NCI-H82 (cell line): ENCODE results near the gene FAM185A.
"Not testable (repeated sequence)": the region's sequence is repeated elsewhere in the genome, so short reads cannot be mapped to it uniquely, and the experiment has no call there.

ENCODE experiments used
- DNase-seq: peaks from one replicate; lab custom pipeline; 2025; lab: John Stamatoyannopoulos, UW

The FAM185A gene

GRCh38 chr7:102748605-102749444 lies at the start of gene FAM185A:
Gene FAM185A (plus strand): TSS chr7:102748999. CDS start chr7:102749208, 209 bp downstream.
- peak; percentile 100 for DNase-seq

GRCh38 chr7:102713011-102713690 lies 35.6 kb upstream of the FAM185A start:
- DNase-seq = not testable (repeated sequence)

- DNase-seq = not testable (repeated sequence)
Observed at GRCh38 chr7:102713691-102714080, 35.1 kb upstream of the FAM185A start.

- not testable (repeated sequence) for DNase-seq
Observed at GRCh38 chr7:102714774-102715522, 33.9 kb upstream of the FAM185A start.

GRCh38 chr7:102715718-102716117 lies 33.1 kb upstream of the FAM185A start:
- not testable (repeated sequence) for DNase-seq

GRCh38 chr7:102718491-102718890 lies 30.3 kb upstream of the FAM185A start:
- DNase-seq = not testable (repeated sequence)

GRCh38 chr7:102726170-102726569 lies 22.6 kb upstream of the FAM185A start:
- not testable (repeated sequence) for DNase-seq

GRCh38 chr7:102729670-102730069 lies 19.1 kb upstream of the FAM185A start:
- DNase-seq = not testable (repeated sequence)

- DNase-seq = peak; percentile 20
Observed at GRCh38 chr7:102730431-102730830, 18.4 kb upstream of the FAM185A start.

GRCh38 chr7:102742002-102742771 lies 6.6 kb upstream of the FAM185A start:
- not testable (repeated sequence) for DNase-seq

GRCh38 chr7:102743861-102744260 lies 4.9 kb upstream of the FAM185A start:
- DNase-seq = not testable (repeated sequence)

GRCh38 chr7:102745494-102746288 lies 3.1 kb upstream of the FAM185A start:
- DNase-seq = not testable (repeated sequence)

- not testable (repeated sequence) for DNase-seq
Observed at GRCh38 chr7:102749445-102749786, 617 bp downstream of the FAM185A start.

- DNase-seq = peak; percentile 2
Observed at GRCh38 chr7:102758227-102758626, 9.4 kb downstream of the FAM185A start.

GRCh38 chr7:102759934-102760333 lies 11.1 kb downstream of the FAM185A start:
- DNase-seq = not testable (repeated sequence)

- DNase-seq = not testable (repeated sequence)
Observed at GRCh38 chr7:102761234-102761633, 12.4 kb downstream of the FAM185A start.

- not testable (repeated sequence) for DNase-seq
Observed at GRCh38 chr7:102763295-102763905, 14.6 kb downstream of the FAM185A start.

- DNase-seq = not testable (repeated sequence)
Observed at GRCh38 chr7:102769657-102770192, 20.9 kb downstream of the FAM185A start.

GRCh38 chr7:102770467-102770866 lies 21.7 kb downstream of the FAM185A start:
- not testable (repeated sequence) for DNase-seq

- DNase-seq = not testable (repeated sequence)
Observed at GRCh38 chr7:102776217-102776616, 27.4 kb downstream of the FAM185A start.
